ENCODE results near the gene TRIM73. TPM values are rescaled to one million over a fixed set of nuclear protein-coding genes. Genes with fewer than 3 reads are reported as not detected.
"Not testable (repeated sequence)": the region's sequence is repeated elsewhere in the genome, so short reads cannot be mapped to it uniquely, and the experiment has no call there.

TRIM73 gene
- polyA plus RNA-seq (2013, experiment 1 of 2; ENCODE audit: insufficient read length) = 0.54 TPM
- 0.97 TPM for polyA plus RNA-seq (2013, experiment 2 of 2; ENCODE audit: insufficient read length)

DNA sequence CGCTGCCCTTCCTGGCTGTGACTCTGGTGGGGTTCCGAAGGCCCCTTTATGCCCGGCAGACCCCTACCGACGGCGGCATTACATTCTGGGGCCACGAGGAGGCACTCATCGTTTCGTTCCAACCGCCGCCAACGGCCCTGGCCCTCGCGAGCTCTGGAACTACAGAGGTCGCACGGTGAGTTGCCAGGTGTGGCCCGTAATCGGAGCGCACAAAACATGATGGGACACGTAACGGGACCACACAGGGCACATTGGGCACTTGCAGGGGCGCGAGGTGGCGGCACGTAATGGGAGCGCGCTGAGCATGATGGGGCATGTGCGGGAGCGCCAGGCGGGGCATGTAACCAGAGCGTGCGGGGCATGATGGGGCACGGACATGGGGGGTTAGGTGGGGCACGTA, at the start of gene TRIM73:
TSS of gene TRIM73 (plus strand) at position 301 of the 400 bp plus-strand sequence. CDS start 3,305 bp downstream, outside the sequence.
- not testable (repeated sequence) for DNase-seq

DNA sequence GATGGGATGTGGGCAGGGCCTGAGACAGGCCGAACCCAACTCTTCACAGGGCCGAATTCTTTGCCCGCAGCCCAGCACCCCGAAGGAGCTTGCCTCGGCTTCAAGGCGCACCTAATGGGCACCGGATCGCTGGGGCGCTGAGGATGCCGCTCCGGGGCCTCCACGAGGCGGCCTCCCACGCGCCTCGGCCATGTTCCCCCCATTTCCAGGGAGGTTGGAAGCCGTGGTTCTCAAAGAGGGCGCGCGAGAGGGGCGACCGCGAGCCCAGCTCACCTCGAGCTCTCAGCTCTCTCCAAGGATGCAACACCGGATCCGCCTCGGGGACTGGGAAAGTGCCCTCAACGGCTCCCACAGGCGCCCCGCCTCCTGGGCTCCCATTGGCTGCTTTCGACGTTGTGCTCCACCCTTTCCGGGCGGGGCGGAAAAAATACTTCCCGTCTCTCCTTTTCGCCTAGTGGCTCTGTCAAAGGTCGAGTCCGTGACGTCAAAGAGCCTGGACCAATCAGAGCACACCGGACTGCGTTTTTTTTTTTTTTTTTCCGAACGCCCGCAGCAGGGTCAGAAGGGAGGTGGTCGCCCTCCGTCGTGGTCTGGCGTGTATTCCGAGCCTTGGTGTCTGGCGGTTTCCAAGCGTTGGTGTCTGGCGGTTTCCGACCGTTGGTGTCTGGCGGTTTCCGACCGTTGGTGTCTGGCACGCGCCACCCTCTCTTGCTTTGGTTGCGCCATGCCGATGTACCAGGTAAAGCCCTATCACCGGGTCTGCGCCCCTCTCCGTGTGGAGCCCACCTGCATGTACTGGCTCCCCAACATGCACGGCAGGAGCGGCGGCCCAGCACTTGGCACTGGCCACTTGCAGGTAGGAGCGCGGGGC, 36.5 kb upstream of the TRIM73 start:
- not testable (repeated sequence) for DNase-seq

DNA sequence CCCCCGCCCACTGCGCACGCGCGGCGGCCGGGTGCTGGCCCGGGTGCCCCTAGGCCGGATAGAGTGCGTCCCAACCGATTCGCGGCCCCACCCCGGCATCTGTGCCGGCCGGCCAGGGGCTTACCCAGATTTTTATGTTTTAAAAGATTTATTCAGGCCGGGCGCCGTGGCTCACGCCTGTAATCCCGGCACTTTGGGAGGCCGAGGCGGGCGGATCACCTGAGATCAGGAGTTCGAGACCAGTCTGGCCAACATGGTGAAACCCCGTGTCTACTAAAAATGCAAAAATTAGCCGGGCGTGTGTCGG, 35.9 kb upstream of the TRIM73 start:
- not testable (repeated sequence) for DNase-seq

DNA sequence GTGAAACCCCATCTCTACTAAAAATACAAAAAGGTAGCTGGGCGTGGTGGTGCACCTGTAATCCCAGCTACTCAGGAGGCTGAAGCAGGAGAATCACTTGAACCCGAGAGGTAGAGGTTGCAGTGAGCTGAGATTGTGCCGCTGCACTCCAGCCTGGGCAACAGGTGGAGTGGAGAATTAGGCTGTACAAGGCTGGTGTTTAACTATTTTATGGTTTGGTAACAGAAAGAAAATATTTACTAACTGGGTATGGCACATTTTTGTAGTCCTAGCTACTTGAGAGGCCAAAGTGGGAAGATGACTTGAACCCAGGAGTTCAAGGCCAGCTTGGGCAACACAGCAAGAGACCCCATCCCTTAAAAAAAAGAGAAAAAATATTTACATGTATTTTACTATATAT, 31.4 kb upstream of the TRIM73 start:
- DNase-seq = not testable (repeated sequence)

- not testable (repeated sequence) for DNase-seq
Measured at GRCh38 chr7:75366643-75367042, 28.8 kb upstream of the TRIM73 start.

GRCh38 chr7:75367313-75367712, 28.1 kb upstream of the TRIM73 start:
- not testable (repeated sequence) for DNase-seq

- DNase-seq = not testable (repeated sequence)
Measured at GRCh38 chr7:75374144-75374518, 21.3 kb upstream of the TRIM73 start.

DNA sequence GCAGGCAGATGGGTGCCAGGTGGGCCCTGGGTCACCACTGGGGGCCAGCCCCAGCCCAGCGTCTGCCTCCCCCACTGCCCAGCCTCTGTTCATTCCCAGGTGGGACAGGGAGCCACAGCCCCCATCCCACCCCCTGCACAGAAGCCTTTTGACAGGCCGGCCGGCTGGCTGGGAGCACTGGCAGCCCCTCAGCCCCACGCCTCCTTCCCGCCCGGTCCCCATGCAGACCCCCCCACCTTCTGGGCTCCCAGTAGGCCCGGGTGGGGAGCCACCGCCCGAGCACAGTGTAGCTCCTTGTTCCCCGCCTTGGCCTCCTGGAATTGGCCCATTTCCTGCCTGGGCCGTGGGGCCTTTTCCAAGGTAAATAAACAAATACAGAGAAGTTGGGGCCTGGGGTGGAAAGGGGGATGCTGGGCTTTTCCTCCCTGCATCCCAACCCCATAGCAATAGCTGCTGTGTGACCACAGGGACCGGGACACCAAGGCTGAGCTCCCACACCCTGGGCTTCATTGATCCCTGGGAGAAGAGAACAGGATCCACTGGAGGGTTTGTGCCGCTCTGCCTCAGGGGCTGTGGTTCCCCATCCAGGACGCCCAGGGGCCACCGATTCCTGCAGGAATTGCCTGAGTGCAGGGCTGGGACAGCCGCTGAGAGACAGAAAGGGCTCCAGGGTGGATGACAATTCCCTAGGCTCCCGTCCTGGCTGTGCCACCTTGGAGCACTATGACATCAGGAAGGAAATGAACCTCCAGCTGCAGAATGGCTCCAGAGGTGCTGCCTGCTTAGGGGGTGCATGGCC, 20.7 kb upstream of the TRIM73 start:
- DNase-seq = not testable (repeated sequence)

GRCh38 chr7:75393194-75393593, 2.2 kb upstream of the TRIM73 start:
- not testable (repeated sequence) for DNase-seq

DNA sequence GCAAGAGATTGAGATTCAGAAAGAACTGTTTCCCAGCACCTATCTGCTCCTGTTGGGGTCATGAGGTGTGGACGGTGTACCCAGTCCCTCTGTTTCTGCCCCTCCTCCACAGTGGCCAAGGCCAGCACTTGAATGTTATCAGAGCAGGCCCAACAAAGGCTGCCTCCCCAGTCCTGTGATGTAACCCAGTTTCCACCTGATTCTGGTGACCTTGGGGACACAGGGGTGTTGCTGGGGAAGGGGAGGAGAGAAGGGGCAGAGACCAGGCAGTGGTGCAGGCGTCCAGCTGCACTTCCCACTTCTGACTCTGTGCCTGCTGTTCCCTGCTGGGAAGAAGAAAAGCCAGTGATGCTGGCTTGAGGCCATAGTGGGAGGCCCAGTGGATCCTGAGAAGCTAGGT, 2.4 kb downstream of the TRIM73 start:
- DNase-seq = not testable (repeated sequence)

DNA sequence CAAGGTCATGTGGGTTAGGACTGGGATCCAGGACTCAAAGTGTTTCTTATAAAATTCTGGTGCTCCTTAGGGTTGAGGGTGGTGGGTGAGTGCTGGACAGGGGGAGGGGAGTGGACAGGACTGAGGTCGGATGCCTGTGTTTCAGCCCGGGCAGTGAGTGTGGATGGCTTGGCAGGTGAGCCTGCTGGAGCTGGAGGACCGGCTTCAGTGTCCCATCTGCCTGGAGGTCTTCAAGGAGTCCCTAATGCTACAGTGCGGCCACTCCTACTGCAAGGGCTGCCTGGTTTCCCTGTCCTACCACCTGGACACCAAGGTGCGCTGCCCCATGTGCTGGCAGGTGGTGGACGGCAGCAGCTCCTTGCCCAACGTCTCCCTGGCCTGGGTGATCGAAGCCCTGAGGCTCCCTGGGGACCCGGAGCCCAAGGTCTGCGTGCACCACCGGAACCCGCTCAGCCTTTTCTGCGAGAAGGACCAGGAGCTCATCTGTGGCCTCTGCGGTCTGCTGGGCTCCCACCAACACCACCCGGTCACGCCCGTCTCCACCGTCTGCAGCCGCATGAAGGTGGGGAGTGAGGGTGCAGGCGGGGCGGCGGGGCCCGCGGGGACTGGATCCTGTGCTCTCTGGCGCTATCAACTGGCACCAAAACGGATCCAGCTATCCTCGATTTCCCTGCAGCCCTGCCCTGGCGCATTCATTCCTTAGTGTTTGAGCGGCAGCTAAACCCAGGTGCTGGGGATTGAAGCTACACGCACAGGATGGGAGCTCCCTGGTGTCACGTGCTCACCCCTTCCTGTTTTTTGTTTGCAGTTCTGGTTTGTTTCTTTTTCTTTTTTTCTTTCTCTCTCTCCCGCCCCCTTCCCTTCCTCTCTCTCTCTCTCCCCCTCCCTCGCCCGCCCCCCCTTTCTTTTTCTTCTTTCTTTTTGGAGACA, 3.6 kb downstream of the TRIM73 start:
- DNase-seq = not testable (repeated sequence)

- not testable (repeated sequence) for DNase-seq
Measured at GRCh38 chr7:75400575-75400974, 5.1 kb downstream of the TRIM73 start.

- DNase-seq = not testable (repeated sequence)
Measured at GRCh38 chr7:75403455-75404443, 8.3 kb downstream of the TRIM73 start.

- DNase-seq = not testable (repeated sequence)
Measured at GRCh38 chr7:75404663-75405062, 9.2 kb downstream of the TRIM73 start.

GRCh38 chr7:75409880-75410822, 14.7 kb downstream of the TRIM73 start:
- DNase-seq = not testable (repeated sequence)

- DNase-seq = not testable (repeated sequence)
Measured at GRCh38 chr7:75410823-75411173, 15.4 kb downstream of the TRIM73 start.

DNA sequence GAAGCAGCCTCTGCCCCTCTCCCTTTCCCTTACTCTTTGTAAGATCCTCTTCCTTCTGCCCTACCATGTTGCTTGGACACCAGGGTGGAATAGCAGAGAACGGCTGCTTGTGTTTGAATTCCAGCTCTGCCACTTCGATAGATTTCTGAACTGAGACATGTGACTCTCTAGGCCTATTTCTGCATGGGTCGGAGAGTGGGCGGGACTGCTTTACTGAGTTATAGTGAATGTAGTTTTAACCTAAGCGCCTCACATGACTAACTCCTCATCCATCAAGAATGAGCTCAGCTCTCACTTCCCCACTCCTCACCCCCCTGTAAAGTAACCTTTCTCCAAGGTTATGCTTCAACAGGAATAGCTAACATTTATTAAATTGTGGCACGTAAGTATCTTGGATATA, 18.8 kb downstream of the TRIM73 start:
- not testable (repeated sequence) for DNase-seq

DNA sequence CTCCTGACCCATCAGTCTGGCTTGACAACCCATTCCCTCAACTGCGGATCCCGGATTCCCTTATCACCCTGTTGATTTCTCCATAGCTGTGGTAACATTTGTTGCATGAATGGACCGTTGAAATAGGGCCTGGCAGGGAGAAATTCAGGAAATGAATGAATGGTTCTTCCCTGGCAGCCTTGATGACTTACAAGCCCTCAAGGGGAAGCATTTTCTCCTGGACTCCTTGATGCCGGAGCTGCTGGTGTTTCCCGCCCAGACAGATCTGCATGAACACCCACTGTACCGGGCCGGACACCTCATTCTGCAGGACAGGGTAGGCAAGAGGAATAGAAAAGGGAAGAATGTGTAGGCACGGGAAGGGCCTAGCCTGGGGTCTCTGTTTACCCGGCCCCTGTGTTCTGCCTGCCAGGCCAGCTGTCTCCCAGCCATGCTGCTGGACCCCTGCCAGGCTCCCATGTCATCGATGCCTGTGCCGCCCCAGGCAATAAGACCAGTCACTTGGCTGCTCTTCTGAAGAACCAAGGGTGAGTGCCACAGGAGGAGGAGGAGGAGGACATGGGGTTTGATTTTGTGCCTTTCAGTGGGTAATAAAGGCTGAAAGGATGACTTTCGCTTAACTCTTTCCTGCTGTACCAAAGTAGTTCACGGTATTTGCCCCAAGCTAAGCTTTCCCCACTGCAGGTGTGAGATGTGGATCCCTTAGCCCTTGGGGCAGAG, 19.4 kb downstream of the TRIM73 start:
- not testable (repeated sequence) for DNase-seq

DNA sequence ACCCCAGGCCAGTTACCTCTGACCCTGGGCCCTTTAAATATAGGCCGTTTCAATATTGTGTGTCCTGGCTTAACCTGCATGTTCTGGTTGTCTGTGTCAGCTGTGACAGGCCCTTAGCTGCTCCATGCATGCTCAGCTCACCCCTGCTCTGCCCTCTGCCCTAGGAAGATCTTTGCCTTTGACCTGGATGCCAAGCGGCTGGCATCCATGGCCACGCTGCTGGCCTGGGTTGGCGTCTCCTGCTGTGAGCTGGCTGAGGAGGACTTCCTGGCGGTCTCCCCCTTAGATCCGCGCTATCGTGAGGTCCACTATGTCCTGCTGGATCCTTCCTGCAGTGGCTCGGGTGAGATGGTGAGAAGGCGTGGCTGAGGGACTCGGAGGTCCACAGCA, 20.0 kb downstream of the TRIM73 start:
- not testable (repeated sequence) for DNase-seq
